K562 (cell line): ENCODE data around the gene DPP8. TPM values are rescaled to one million over a fixed set of nuclear protein-coding genes. Genes with fewer than 3 reads are reported as not detected.

Experiments used
- ARID2 ChIP-seq: fragments of 450-650 bp; IDR thresholded peaks from 2 replicates; pipeline ENCODE4 v1.6.1; 2017; ENCODE audit warnings: antibody characterized with exemption, mild to moderate bottlenecking
- ASH1L ChIP-seq: fragments of 450-650 bp; IDR thresholded peaks from 2 replicates; pipeline ENCODE4 v1.6.1; 2018; ENCODE audit warnings: borderline replicate concordance, mild to moderate bottlenecking, low read depth; ENCODE audit not compliant: partially characterized antibody
- BCL6 ChIP-seq: fragments of 250-450 bp; sonication (Bioruptor Pico); IDR thresholded peaks from 2 replicates; pipeline ENCODE4 v1.4.0; 2020
- CXXC5 ChIP-seq: fragments of 250-450 bp; sonication (Bioruptor Pico); IDR thresholded peaks from 2 replicates; pipeline ENCODE4 v1.8.0; 2022; ENCODE audit warnings: inconsistent platforms, mild to moderate bottlenecking, moderate library complexity
- EHMT2 ChIP-seq: fragments of 450-650 bp; IDR thresholded peaks from 2 replicates; pipeline ENCODE4 v1.6.1; 2018; ENCODE audit warnings: antibody characterized with exemption
- ETS2 ChIP-seq: IDR thresholded peaks from 2 replicates; pipeline ENCODE4 v1.6.1; 2016; ENCODE audit warnings: borderline replicate concordance, missing genetic modification characterization, mild to moderate bottlenecking, moderate library complexity, missing compliant biosample characterization; ENCODE audit not compliant: poor library complexity, severe bottlenecking
- FOSL1 ChIP-seq: fragments of 200-800 bp; sonication (Bioruptor generic); conservative IDR thresholded peaks from 2 replicates; pipeline ENCODE4 v1.6.1; 2016; ENCODE audit warnings: missing genetic modification characterization, missing compliant biosample characterization
- HCFC1 ChIP-seq: IDR thresholded peaks from 2 replicates; pipeline ENCODE4 v1.6.1; 2012; ENCODE audit warnings: low read depth, low read length, improper control_type of control experiment
- IRF2 ChIP-seq: sonication (generic); formaldehyde crosslinking; IDR thresholded peaks from 2 replicates; pipeline ENCODE4 v1.8.1; 2022; ENCODE audit warnings: mild to moderate bottlenecking, missing genetic modification reagents
- JUN ChIP-seq, 2 experiments: sonication (generic) in 1 of 2; formaldehyde crosslinking in 1 of 2; IDR thresholded peaks; 2 replicates each; pipeline versions ENCODE4 v1.6.1 to v1.8.0; 2012 to 2022; ENCODE audit warnings: borderline replicate concordance in 2 of 2, mild to moderate bottlenecking in 2 of 2, improper control_type of control experiment in 1 of 2, low read depth in 1 of 2, low read length in 1 of 2, missing genetic modification reagents in 1 of 2
- KAT2B ChIP-seq: IDR thresholded peaks from one replicate; pipeline ENCODE4 v1.6.1; 2012; ENCODE audit warnings: low read depth, mild to moderate bottlenecking, control low read depth, inconsistent platforms, low read length, moderate library complexity
- KLF16 ChIP-seq: IDR thresholded peaks from 2 replicates; pipeline ENCODE4 v1.6.1; 2016; ENCODE audit warnings: antibody characterized with exemption
- PCBP1 ChIP-seq: fragments of 200-400 bp; formaldehyde crosslinking; IDR thresholded peaks from 2 replicates; pipeline ENCODE4 v1.6.1; 2018; ENCODE audit warnings: mild to moderate bottlenecking, low read depth, low read length; ENCODE audit not compliant: poor library complexity, severe bottlenecking
- PPARD ChIP-seq: fragments of 250-450 bp; sonication (Bioruptor Pico); IDR thresholded peaks from 2 replicates; pipeline ENCODE4 v1.8.0; 2022; ENCODE audit warnings: inconsistent platforms, mild to moderate bottlenecking, moderate library complexity
- RB1 ChIP-seq: fragments of 450-650 bp; IDR thresholded peaks from 2 replicates; pipeline ENCODE4 v1.6.1; 2017; ENCODE audit warnings: low read depth, mild to moderate bottlenecking
- SMARCC2 ChIP-seq: fragments of 450-650 bp; IDR thresholded peaks from 2 replicates; pipeline ENCODE4 v1.6.1; 2017; ENCODE audit warnings: antibody characterized with exemption, moderate library complexity, mild to moderate bottlenecking, low read depth
- YBX1 ChIP-seq: fragments of 450-650 bp; IDR thresholded peaks from 2 replicates; pipeline ENCODE4 v1.7.1; 2016; ENCODE audit warnings: mild to moderate bottlenecking
- ZNF212 ChIP-seq: fragments of 450-650 bp; formaldehyde crosslinking; IDR thresholded peaks from 2 replicates; pipeline ENCODE4 v1.4.0; 2020; ENCODE audit warnings: mild to moderate bottlenecking
- polyA plus RNA-seq, 8 experiments: library from polyadenylated mRNA; depleted of rRNA in 4 of 8; stranded (reverse) in 5 of 8; unstranded in 3 of 8; fragments of >200 nt; fragmentation: Nextera tagmentation in 2 of 8; fragmentation: Illumina TruSeq in 1 of 8; extraction: Ambion mirVana in 2 of 8; extraction: Trizol in 1 of 8; gene quantifications; 2 replicates each; pipeline versions ENCODE4 v1.2.1 to v1.2.3, GENCODE V29; 2011 to 2014; ENCODE audit warnings: inconsistent platforms in 1 of 8, missing spikeins in 1 of 8
- total RNA-seq, 7 experiments: library from RNA; depleted of rRNA in 6 of 7; stranded (reverse); fragments of >200 nt in 6 of 7; fragmentation: Illumina TruSeq in 2 of 7; extraction: Trizol in 2 of 7; gene quantifications; 2 replicates each; pipeline versions ENCODE4 v1.2.1 to v1.2.3, GENCODE V29; 2011 to 2021; ENCODE audit warnings: low replicate concordance in 1 of 7
- TF ChIP-seq, protein P1 (sequence below): fragments of 450-650 bp; IDR thresholded peaks from 2 replicates; pipeline ENCODE4 v1.6.1; 2016; ENCODE audit warnings: antibody characterized with exemption
- TF ChIP-seq, protein P2 (sequence below), 2 experiments: fragments of 450-650 bp; IDR thresholded peaks; 2 replicates each; pipeline ENCODE4 v1.6.1; 2016
- TF ChIP-seq, protein P3 (sequence below): fragments of 150-350 bp; conservative IDR thresholded peaks from 2 replicates; pipeline ENCODE4 v1.6.1; 2014; ENCODE audit warnings: low read length
- TF ChIP-seq, protein P4 (sequence below): fragments of 250-450 bp; sonication (Bioruptor Pico); IDR thresholded peaks from 2 replicates; pipeline ENCODE4 v1.4.0; 2020; ENCODE audit warnings: mild to moderate bottlenecking

DPP8 gene
- total and polyA plus RNA-seq, 9 of the 15 experiments (the other 6 are each of a cell fraction or from before 2014, with no cell fraction given): 5.5 to 36.7 (median 20.7) TPM

DNA sequence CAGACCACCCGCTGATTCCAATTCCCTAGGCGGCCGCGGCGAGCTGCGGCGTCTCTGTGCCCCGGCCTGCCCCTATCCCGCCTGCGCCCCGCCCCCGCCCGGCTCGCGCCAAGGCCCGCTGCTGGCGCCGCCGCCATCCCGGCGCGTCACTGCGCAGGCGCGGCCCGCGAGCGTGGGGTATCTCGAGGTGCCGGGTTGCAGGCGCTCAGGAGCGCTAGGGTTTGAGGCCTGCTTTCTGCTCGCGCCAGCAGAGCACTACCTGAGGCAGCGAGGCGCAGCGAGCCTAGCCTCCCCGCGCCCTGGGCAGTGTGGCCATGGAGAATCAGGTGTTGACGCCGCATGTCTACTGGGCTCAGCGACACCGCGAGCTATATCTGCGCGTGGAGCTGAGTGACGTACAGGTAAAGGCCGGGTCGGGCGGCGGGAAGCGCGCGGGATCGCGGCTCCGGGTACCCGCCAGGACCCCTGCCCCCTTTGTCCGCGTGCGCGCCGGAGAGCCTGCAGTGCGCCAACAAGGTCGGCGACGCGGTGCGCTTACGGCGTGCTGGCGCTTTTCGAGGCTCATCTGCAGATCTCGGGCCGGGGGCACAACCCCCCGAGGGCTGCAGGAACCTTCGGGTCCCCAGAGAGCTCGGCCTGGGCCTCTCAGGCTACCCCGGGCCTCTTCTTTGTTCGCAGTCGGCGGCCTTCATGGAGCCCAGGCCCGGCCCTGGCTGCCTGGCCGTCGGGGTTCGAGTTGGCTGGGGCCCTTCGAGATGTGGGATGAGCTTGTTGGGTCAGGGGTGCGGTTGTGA is 13.0 kb upstream of the DPP8 start, which contains the start of gene HACD3 (continued):
- TF ChIP-seq ETS2 (tag) (no peak), ASH1L (no peak), KLF16 (no peak), PCBP1 (no peak), SMARCC2 (no peak), PPARD (CRISPR knock-in tag) (no peak), HCFC1 (no peak), CXXC5 (CRISPR knock-in tag) (peak; percentile 83), YBX1 (no peak), KAT2B (no peak), ARID2 (no peak), IRF2 (CRISPR knock-in tag) (peak; percentile 71; the same call in 1 of the 2 replicates), JUN (IDR thresholded peaks at IDR 0.05; ENCODE audit: borderline replicate concordance, low read depth, low read length) (no peak; the same call in 1 of the 2 replicates), JUN (CRISPR knock-in tag; IDR thresholded peaks at IDR 0.05; ENCODE audit: borderline replicate concordance) (no peak), ZNF212 (CRISPR knock-in tag) (no peak), RB1 (peak; percentile 69), EHMT2 (no peak), BCL6 (CRISPR knock-in tag) (no peak), FOSL1 (no peak)
- TF ChIP-seq, protein P1, sequence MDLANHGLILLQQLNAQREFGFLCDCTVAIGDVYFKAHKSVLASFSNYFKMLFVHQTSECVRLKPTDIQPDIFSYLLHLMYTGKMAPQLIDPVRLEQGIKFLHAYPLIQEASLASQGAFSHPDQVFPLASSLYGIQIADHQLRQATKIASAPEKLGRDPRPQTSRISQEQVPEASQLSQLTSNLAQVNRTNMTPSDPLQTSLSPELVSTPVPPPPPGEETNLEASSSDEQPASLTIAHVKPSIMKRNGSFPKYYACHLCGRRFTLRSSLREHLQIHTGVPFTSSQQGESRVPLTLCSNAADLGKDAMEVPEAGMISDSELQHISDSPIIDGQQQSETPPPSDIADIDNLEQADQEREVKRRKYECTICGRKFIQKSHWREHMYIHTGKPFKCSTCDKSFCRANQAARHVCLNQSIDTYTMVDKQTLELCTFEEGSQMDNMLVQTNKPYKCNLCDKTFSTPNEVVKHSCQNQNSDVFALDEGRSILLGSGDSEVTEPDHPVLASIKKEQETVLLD: peak; percentile 42; the same call in 1 of the 2 replicates
- TF ChIP-seq, protein P2, sequence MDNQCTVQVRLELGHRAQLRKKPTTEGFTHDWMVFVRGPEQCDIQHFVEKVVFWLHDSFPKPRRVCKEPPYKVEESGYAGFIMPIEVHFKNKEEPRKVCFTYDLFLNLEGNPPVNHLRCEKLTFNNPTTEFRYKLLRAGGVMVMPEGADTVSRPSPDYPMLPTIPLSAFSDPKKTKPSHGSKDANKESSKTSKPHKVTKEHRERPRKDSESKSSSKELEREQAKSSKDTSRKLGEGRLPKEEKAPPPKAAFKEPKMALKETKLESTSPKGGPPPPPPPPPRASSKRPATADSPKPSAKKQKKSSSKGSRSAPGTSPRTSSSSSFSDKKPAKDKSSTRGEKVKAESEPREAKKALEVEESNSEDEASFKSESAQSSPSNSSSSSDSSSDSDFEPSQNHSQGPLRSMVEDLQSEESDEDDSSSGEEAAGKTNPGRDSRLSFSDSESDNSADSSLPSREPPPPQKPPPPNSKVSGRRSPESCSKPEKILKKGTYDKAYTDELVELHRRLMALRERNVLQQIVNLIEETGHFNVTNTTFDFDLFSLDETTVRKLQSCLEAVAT (IDR thresholded peaks at IDR 0.05): no peak
- TF ChIP-seq, protein P3, sequence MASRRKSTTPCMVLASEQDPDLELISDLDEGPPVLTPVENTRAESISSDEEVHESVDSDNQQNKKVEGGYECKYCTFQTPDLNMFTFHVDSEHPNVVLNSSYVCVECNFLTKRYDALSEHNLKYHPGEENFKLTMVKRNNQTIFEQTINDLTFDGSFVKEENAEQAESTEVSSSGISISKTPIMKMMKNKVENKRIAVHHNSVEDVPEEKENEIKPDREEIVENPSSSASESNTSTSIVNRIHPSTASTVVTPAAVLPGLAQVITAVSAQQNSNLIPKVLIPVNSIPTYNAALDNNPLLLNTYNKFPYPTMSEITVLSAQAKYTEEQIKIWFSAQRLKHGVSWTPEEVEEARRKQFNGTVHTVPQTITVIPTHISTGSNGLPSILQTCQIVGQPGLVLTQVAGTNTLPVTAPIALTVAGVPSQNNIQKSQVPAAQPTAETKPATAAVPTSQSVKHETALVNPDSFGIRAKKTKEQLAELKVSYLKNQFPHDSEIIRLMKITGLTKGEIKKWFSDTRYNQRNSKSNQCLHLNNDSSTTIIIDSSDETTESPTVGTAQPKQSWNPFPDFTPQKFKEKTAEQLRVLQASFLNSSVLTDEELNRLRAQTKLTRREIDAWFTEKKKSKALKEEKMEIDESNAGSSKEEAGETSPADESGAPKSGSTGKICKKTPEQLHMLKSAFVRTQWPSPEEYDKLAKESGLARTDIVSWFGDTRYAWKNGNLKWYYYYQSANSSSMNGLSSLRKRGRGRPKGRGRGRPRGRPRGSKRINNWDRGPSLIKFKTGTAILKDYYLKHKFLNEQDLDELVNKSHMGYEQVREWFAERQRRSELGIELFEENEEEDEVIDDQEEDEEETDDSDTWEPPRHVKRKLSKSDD: no peak
- TF ChIP-seq, protein P4, sequence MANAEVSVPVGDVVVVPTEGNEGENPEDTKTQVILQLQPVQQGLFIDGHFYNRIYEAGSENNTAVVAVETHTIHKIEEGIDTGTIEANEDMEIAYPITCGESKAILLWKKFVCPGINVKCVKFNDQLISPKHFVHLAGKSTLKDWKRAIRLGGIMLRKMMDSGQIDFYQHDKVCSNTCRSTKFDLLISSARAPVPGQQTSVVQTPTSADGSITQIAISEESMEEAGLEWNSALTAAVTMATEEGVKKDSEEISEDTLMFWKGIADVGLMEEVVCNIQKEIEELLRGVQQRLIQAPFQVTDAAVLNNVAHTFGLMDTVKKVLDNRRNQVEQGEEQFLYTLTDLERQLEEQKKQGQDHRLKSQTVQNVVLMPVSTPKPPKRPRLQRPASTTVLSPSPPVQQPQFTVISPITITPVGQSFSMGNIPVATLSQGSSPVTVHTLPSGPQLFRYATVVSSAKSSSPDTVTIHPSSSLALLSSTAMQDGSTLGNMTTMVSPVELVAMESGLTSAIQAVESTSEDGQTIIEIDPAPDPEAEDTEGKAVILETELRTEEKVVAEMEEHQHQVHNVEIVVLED (CRISPR knock-in tag): peak; percentile 50; the same call in 1 of the 2 replicates
